ENCODE measurements around the gene FETUB. TPM values are rescaled to one million over a fixed set of nuclear protein-coding genes. Genes with fewer than 3 reads are reported as not detected.

FETUB gene
- total RNA-seq (2014; rRNA removed) (not detected in 2 replicates), Bru-seq, nascent RNA (percentile 8 among the genes with signal in this experiment), BruChase-seq, experiment 1, labeled RNA remaining after a 6-hour chase (not detected), BruChase-seq, experiment 2, labeled RNA remaining after a 2-hour chase (percentile 4 among the genes with signal in this experiment)
- long read RNA-seq: 0 reads

- Histone ChIP-seq H3K9me2 (replicated peaks; ENCODE audit: low read length) (no peaks in the 10 kb centered on the region), H3K4me2 (ENCODE audit: low read length) (no peak within 1 kb of the TSS), H3K27me3 (ENCODE audit: low read length) (no peaks in the 10 kb centered on the region), H3K9ac (ENCODE audit: low read length) (no peak within 1 kb of the TSS), H3K79me2 (ENCODE audit: low read length) (no peaks in the 10 kb centered on the region), H2AFZ (ENCODE audit: low read length) (0 out of 2 replicates have a peak within 1 kb of the TSS, but pooled peaks have one; percentile 3), H4K20me1 (ENCODE audit: low read length) (no peaks in the 10 kb centered on the region), H3K4me1 (ENCODE audit: insufficient read depth, low read length) (peaks cover 15% of the 10 kb centered on the region), H3K27ac (ENCODE audit: low read length) (no peak within 1 kb of the TSS), H3K9me3 (ENCODE audit: low read length) (no peaks in the 10 kb centered on the region), H3K4me3 (ENCODE audit: low read length) (no peak within 1 kb of the TSS), H3F3A (ENCODE audit: low read length, unreplicated experiment) (no peaks in the 10 kb centered on the region), H3K36me3 (ENCODE audit: low read depth, low read length) (no peaks in the 10 kb centered on the region)
- TF ChIP-seq EZH2 (IDR thresholded peaks at IDR 0.05; ENCODE audit: low read length, unreplicated experiment): no peak
- no peak for TF ChIP-seq EZH2phosphoT487 (IDR thresholded peaks at IDR 0.05; ENCODE audit: borderline replicate concordance, low read length)
- no peak for TF ChIP-seq CTCF (conservative IDR thresholded peaks at IDR 0.05; ENCODE audit: low read depth, low read length)
- BruUV-seq (replicated peaks): no TSS peak
- DNase-seq (no peak), ATAC-seq (no peak)
- POLR2A ChIA-PET (ENCODE audit: unreplicated experiment): no interaction called here
- intact Hi-C loops (cut with micrococcal nuclease): no loop called here
- CTCF ChIA-PET: no interaction called here
Measured at GRCh38 chr3:186639778-186640472, at the start of gene FETUB. Gene FETUB (plus strand): TSS chr3:186640399. CDS start chr3:186640461, 62 bp downstream.

- Histone ChIP-seq H3F3A (ENCODE audit: low read length, unreplicated experiment) (no peaks in the 10 kb centered on the region), H3K9me2 (replicated peaks; ENCODE audit: low read length) (no peaks in the 10 kb centered on the region), H3K27me3 (ENCODE audit: low read length) (no peaks in the 10 kb centered on the region), H3K79me2 (ENCODE audit: low read length) (no peaks in the 10 kb centered on the region), H3K4me1 (ENCODE audit: insufficient read depth, low read length) (peaks cover 24% of the 10 kb centered on the region), H3K36me3 (ENCODE audit: low read depth, low read length) (peaks cover 5% of the 10 kb centered on the region), H3K27ac (ENCODE audit: low read length) (no peak overlapping the region), H3K4me2 (ENCODE audit: low read length) (no peak overlapping the region), H2AFZ (ENCODE audit: low read length) (no peak overlapping the region), H3K9me3 (ENCODE audit: low read length) (no peaks in the 10 kb centered on the region), H3K4me3 (ENCODE audit: low read length) (no peak overlapping the region), H4K20me1 (ENCODE audit: low read length) (no peaks in the 10 kb centered on the region), H3K9ac (ENCODE audit: low read length) (no peak overlapping the region)
- BruUV-seq (replicated peaks): no TSS peak
- TF ChIP-seq EZH2phosphoT487 (IDR thresholded peaks at IDR 0.05; ENCODE audit: borderline replicate concordance, low read length) (no peak), EZH2 (IDR thresholded peaks at IDR 0.05; ENCODE audit: low read length, unreplicated experiment) (no peak), CTCF (conservative IDR thresholded peaks at IDR 0.05; ENCODE audit: low read depth, low read length) (no peak)
- ATAC-seq: no peak
- DNase-seq: no peak
- POLR2A ChIA-PET (ENCODE audit: unreplicated experiment): no interaction called here
- intact Hi-C loops (cut with micrococcal nuclease): no loop called here
- CTCF ChIA-PET: interaction anchor here (0.7 kb wide), 1 partner anchor 13 kb away, joined by 12 read pairs; no protein-coding TSS in a partner anchor
Measured at GRCh38 chr3:186590580-186591295, 49.5 kb upstream of the FETUB start.

Measured in PC-3 (cell line).